K562 (cell line): ENCODE data around the gene CRHR1. TPM values are rescaled to one million over a fixed set of nuclear protein-coding genes. Genes with fewer than 3 reads are reported as not detected.

Experiments used
- ATAC-seq: fragments of 200-7000 bp; cut with Tn5 transposase; 3 replicates; pipeline ENCODE4 v1.9.1; 2020; ENCODE audit warnings: moderate library complexity
- BruUV-seq: library from RNA; stranded (reverse); fragments of 400-500 nt; replicated peaks from 2 replicates; lab custom pipeline; 2021; lab: Mats Ljungman, UMichigan
- CTCF ChIA-PET: fragments of 300-600 bp; formaldehyde crosslinking; extraction: SDS; loops from one replicate; lab custom pipeline; 2021; ENCODE audit warnings: low intra/inter-chr PET ratio; lab: Yijun Ruan, JAX
- POLR2A ChIA-PET: fragments of 300-600, 350-650 bp; sonication (Branson Sonifier 250); formaldehyde crosslinking; extraction: SDS; loops from one replicate; lab custom pipeline; 2021; ENCODE audit warnings: antibody characterized with exemption, inconsistent platforms; lab: Yijun Ruan, JAX
- DNase-seq, 4 experiments: peaks; one replicate each; pipeline versions ENCODE4 v3.0.0 to v3.0.0-alpha.2; 2011 to 2018; ENCODE audit warnings: low spot score in 3 of 4, mixed read lengths in 3 of 4; ENCODE audit errors: extremely low read depth in 1 of 4
- FAIRE-seq: peaks from 2 replicates; lab custom pipeline; 2011; peaks lifted over from hg19 to GRCh38; lab: Jason Lieb, UNC
- H2AFZ ChIP-seq: 2 replicates; pipeline ENCODE4 v1.6.0; 2011; ENCODE audit warnings: low read depth, low read length, control low read depth, inconsistent platforms
- H3K27ac ChIP-seq: fragments of 200-600 bp; 3 replicates; pipeline ENCODE4 v1.8.0; 2011; ENCODE audit warnings: low read depth, mild to moderate bottlenecking, control low read depth, inconsistent platforms, low read length, moderate library complexity, mixed read lengths; ENCODE audit errors: extremely low read depth
- H3K27me3 ChIP-seq, 2 experiments: fragments of 300-600 bp in 1 of 2; 2 replicates in 1 of 2; 3 replicates in 1 of 2; pipeline versions ENCODE4 v1.6.0 to v1.8.0; 2011; ENCODE audit warnings: inconsistent platforms in 2 of 2, low read length in 2 of 2, mild to moderate bottlenecking in 1 of 2, mixed read lengths in 1 of 2, moderate library complexity in 1 of 2; ENCODE audit not compliant: control insufficient read depth in 2 of 2, insufficient read depth in 2 of 2
- H3K36me3 ChIP-seq: fragments of 300-600 bp; 3 replicates; pipeline ENCODE4 v1.8.0; 2011; ENCODE audit warnings: mild to moderate bottlenecking, low read length, inconsistent platforms; ENCODE audit not compliant: control insufficient read depth, insufficient read depth
- H3K4me1 ChIP-seq, 2 experiments: fragments of 200-600 bp in 1 of 2; replicated peaks in 1 of 2; 2 replicates in 1 of 2; 3 replicates in 1 of 2; pipeline versions ENCODE4 v1.5.1 to v1.8.0; 2011; ENCODE audit warnings: inconsistent platforms in 2 of 2, low read length in 2 of 2, mild to moderate bottlenecking in 1 of 2, mixed read lengths in 1 of 2, moderate library complexity in 1 of 2; ENCODE audit not compliant: control insufficient read depth in 2 of 2, insufficient read depth in 2 of 2
- H3K4me2 ChIP-seq: 2 replicates; pipeline ENCODE4 v1.6.1; 2011; ENCODE audit warnings: low read length, control low read depth, inconsistent platforms, mixed read lengths; ENCODE audit not compliant: insufficient read depth
- H3K4me3 ChIP-seq: fragments of 200-600 bp; sonication (generic), shearing (Covaris generic); 2 replicates; pipeline ENCODE4 v1.5.1; 2016; ENCODE audit warnings: control low read depth, inconsistent platforms
- H3K79me2 ChIP-seq: fragments of 200-600 bp; 3 replicates; pipeline ENCODE4 v1.8.0; 2011; ENCODE audit warnings: low read length, inconsistent platforms; ENCODE audit not compliant: control insufficient read depth, insufficient read depth
- H3K9ac ChIP-seq, 2 experiments: 2 replicates each; pipeline versions ENCODE4 v1.6.0 to v1.6.1; 2011; ENCODE audit warnings: low read depth in 2 of 2, low read length in 2 of 2, control low read depth in 1 of 2, inconsistent platforms in 1 of 2, mild to moderate bottlenecking in 1 of 2, mixed read lengths in 1 of 2; ENCODE audit not compliant: insufficient read depth in 1 of 2
- H3K9me1 ChIP-seq: one replicate; pipeline ENCODE4 v1.6.0; 2011; ENCODE audit warnings: inconsistent platforms, mild to moderate bottlenecking, low read length, moderate library complexity; ENCODE audit not compliant: control insufficient read depth, insufficient read depth
- H3K9me3 ChIP-seq: replicated peaks from 2 replicates; pipeline ENCODE4 v1.5.1; 2011; ENCODE audit warnings: low read depth, low read length, inconsistent platforms; ENCODE audit not compliant: control insufficient read depth, insufficient read depth
- H4K20me1 ChIP-seq: replicated peaks from 2 replicates; pipeline ENCODE4 v1.6.1; 2011; ENCODE audit warnings: low read length, inconsistent platforms, mixed read lengths; ENCODE audit not compliant: control insufficient read depth, insufficient read depth
- EP400 ChIP-seq: fragments of 450-650 bp; IDR thresholded peaks from 2 replicates; pipeline ENCODE4 v1.6.1; 2017; ENCODE audit warnings: antibody characterized with exemption, mild to moderate bottlenecking, moderate library complexity
- GATAD2A ChIP-seq: fragments of 450-650 bp; IDR thresholded peaks from 2 replicates; pipeline ENCODE4 v1.6.1; 2017
- HBP1 ChIP-seq: fragments of 450-650 bp; formaldehyde crosslinking; IDR thresholded peaks from 2 replicates; pipeline ENCODE4 v1.4.0; 2022; ENCODE audit warnings: missing genetic modification characterization
- L3MBTL2 ChIP-seq: fragments of 450-650 bp; IDR thresholded peaks from 2 replicates; pipeline ENCODE4 v1.6.1; 2016; ENCODE audit warnings: mild to moderate bottlenecking, moderate library complexity
- MNT ChIP-seq, 2 experiments: fragments of 450-650 bp; conservative IDR thresholded peaks; 2 replicates each; pipeline ENCODE4 v1.6.1; 2017; ENCODE audit warnings: mild to moderate bottlenecking in 2 of 2, moderate library complexity in 2 of 2
- RUNX1 ChIP-seq: sonication (generic); IDR thresholded peaks from 2 replicates; pipeline ENCODE4 v1.6.1; 2016; ENCODE audit warnings: antibody characterized with exemption, low read depth
- SMAD3 ChIP-seq: fragments of 450-650 bp; formaldehyde crosslinking; conservative IDR thresholded peaks from 2 replicates; pipeline ENCODE4 v1.4.0; 2020; ENCODE audit warnings: mild to moderate bottlenecking
- SPI1 ChIP-seq: IDR thresholded peaks from 2 replicates; pipeline ENCODE4 v1.6.1; 2011; ENCODE audit warnings: low read depth, low read length, control low read depth, borderline replicate concordance
- TBL1XR1 ChIP-seq, 2 experiments: IDR thresholded peaks; 2 replicates each; pipeline ENCODE4 v1.6.1; 2012; ENCODE audit warnings: improper control_type of control experiment in 2 of 2, low read length in 2 of 2, mild to moderate bottlenecking in 1 of 2
- TBP ChIP-seq: optimal IDR thresholded peaks from 2 replicates; pipeline ENCODE3; 2011; ENCODE audit warnings: low read depth, low read length, improper control_type of control experiment
- TRIM25 ChIP-seq: fragments of 450-650 bp; IDR thresholded peaks from 2 replicates; pipeline ENCODE4 v1.7.0; 2016; ENCODE audit warnings: borderline replicate concordance
- ZNF696 ChIP-seq: fragments of 250-450 bp; sonication (Bioruptor Pico); conservative IDR thresholded peaks from 2 replicates; pipeline ENCODE4 v1.4.0; 2020; ENCODE audit warnings: mild to moderate bottlenecking, moderate library complexity
- WGBS: fragments of 100-300 bp; shearing (Covaris generic); methylation state at CpG from one replicate; pipeline ENCODE4 v1.1.6; 2016; ENCODE audit warnings: low coverage, mixed read lengths; ENCODE audit not compliant: insufficient coverage; ENCODE audit errors: missing lambda C conversion rate; 5-methylcytosine and 5-hydroxymethylcytosine counted together
- in situ Hi-C: fragments of 300-500 bp; cut with MboI; formaldehyde crosslinking; loops from 4 replicates; pipeline ENCODE4 v1.15.0; 2018; ENCODE audit warnings: inconsistent platforms, mixed read lengths
- intact Hi-C: fragments of 100-400 bp; cut with micrococcal nuclease; formaldehyde crosslinking; loops from 2 replicates; pipeline ENCODE4 v1.14.2; 2022
- polyA plus RNA-seq, 8 experiments: library from polyadenylated mRNA; depleted of rRNA in 4 of 8; stranded (reverse) in 5 of 8; unstranded in 3 of 8; fragments of >200 nt; fragmentation: Nextera tagmentation in 2 of 8; fragmentation: Illumina TruSeq in 1 of 8; extraction: Ambion mirVana in 2 of 8; extraction: Trizol in 1 of 8; gene quantifications; 2 replicates each; pipeline versions ENCODE4 v1.2.1 to v1.2.3, GENCODE V29; 2011 to 2014; ENCODE audit warnings: inconsistent platforms in 1 of 8, missing spikeins in 1 of 8
- total RNA-seq, 7 experiments: library from RNA; depleted of rRNA in 6 of 7; stranded (reverse); fragments of >200 nt in 6 of 7; fragmentation: Illumina TruSeq in 2 of 7; extraction: Trizol in 2 of 7; gene quantifications; 2 replicates each; pipeline versions ENCODE4 v1.2.1 to v1.2.3, GENCODE V29; 2011 to 2021; ENCODE audit warnings: low replicate concordance in 1 of 7

CRHR1 gene
- total and polyA plus RNA-seq, 9 of the 15 experiments (the other 6 are each of a cell fraction or from before 2014, with no cell fraction given), result 0.05 TPM; not detected in 8

- in situ Hi-C loops, result no loop called here
- 2% methylated on average over 11 of the region's 11 CpGs for WGBS
Observed at GRCh38 chr17:45790296-45790922, 6.3 kb downstream of the CRHR1 start.

More at GRCh38 chr17:45790296-45790922, 6.3 kb downstream of the CRHR1 start:
- peaks cover 39 to 81% of the 10 kb centered on the region in 2 experiments for H3K27me3 ChIP-seq
- FAIRE-seq, result no peak
- DNase-seq, result no peak
- no peak overlapping the region for H2AFZ ChIP-seq
- H3K36me3 ChIP-seq, result no peaks in the 10 kb centered on the region
- H3K4me2 ChIP-seq, result no peak overlapping the region
- H4K20me1 ChIP-seq, result peaks cover 35% of the 10 kb centered on the region
- ATAC-seq, result no peak
- no peak overlapping the region for H3K9ac ChIP-seq
- peaks cover 2% of the 10 kb centered on the region for H3K9me1 ChIP-seq
- H3K4me3 ChIP-seq, result no peak overlapping the region
- POLR2A ChIA-PET, result no interaction called here
- no peaks in the 10 kb centered on the region for H3K9me3 ChIP-seq
- no peaks in the 10 kb centered on the region for H3K79me2 ChIP-seq
- TF ChIP-seq TRIM25, result no peak
- no peak for TF ChIP-seq EP400
- TF ChIP-seq GATAD2A, result no peak
- TF ChIP-seq MNT (conservative IDR thresholded peaks at IDR 0.05), result no peak
- TF ChIP-seq SPI1, result no peak
- no peak for TF ChIP-seq RUNX1
- TF ChIP-seq SMAD3 (CRISPR knock-in tag), result no peak
- no peak for TF ChIP-seq TBP
- no peak for TF ChIP-seq ZNF696
- TF ChIP-seq L3MBTL2, result no peak
- no peak for TF ChIP-seq HBP1 (CRISPR knock-in tag)
- TF ChIP-seq TBL1XR1 (IDR thresholded peaks at IDR 0.05; ENCODE audit: low read length in 2 of 2), result no peak
- BruUV-seq, result no TSS peak
- H3K4me1 ChIP-seq, result peaks cover 0 to 7% of the 10 kb centered on the region in 2 experiments; a peak in 2 of 5 replicates
- no peak overlapping the region for H3K27ac ChIP-seq
- intact Hi-C loops, result no loop called here
- CTCF ChIA-PET, result no interaction called here
